ENCODE data around the gene TAS2R20. TPM values are rescaled to one million over a fixed set of nuclear protein-coding genes. Genes with fewer than 3 reads are reported as not detected.

TAS2R20 gene
- total and polyA plus RNA-seq, 2 donors (not counting 3 experiments of a cell fraction or from before 2014, with no cell fraction given): 0.48 to 3.3 TPM

GRCh38 chr12:11016937-11017336 is 18.8 kb upstream of the TAS2R20 start:
- POLR2A ChIA-PET: no interaction called here
- CTCF ChIA-PET: no interaction called here
- Histone ChIP-seq H3K9ac (replicated peaks; ENCODE audit: extremely low read depth, insufficient read depth, low read length) (no peak overlapping the region), H3K27me3 (ENCODE audit: control insufficient read depth in 2 of 2, insufficient read depth in 2 of 2, low read length in 2 of 2) (no peaks in the 10 kb centered on the region), H3K4me1 (ENCODE audit: control insufficient read depth, extremely low read depth, insufficient read depth, low read length) (peaks cover 13% of the 10 kb centered on the region), H3K9me3 (replicated peaks; ENCODE audit: control insufficient read depth, insufficient read depth, low read length) (no peaks in the 10 kb centered on the region), H3K4me3 (replicated peaks in 1 of 3; ENCODE audit: insufficient read depth in 1 of 3, low read depth in 1 of 3, low read length in 3 of 3) (no peak overlapping the region), H3K36me3 (ENCODE audit: control insufficient read depth in 2 of 2, extremely low read depth in 1 of 2, insufficient read depth in 2 of 2, low read length in 2 of 2) (no peaks in the 10 kb centered on the region), H3K79me2 (ENCODE audit: control insufficient read depth, insufficient read depth, low read length) (no peaks in the 10 kb centered on the region), H3K4me2 (ENCODE audit: insufficient read depth, low read length) (no peak overlapping the region), H3K9me1 (replicated peaks; ENCODE audit: control insufficient read depth, extremely low read depth, insufficient read depth, low read length) (no peaks in the 10 kb centered on the region), H3K27ac (ENCODE audit: insufficient read depth, low read depth, low read length) (no peak overlapping the region), H4K20me1 (replicated peaks; ENCODE audit: control insufficient read depth, extremely low read depth, insufficient read depth, low read length) (no peaks in the 10 kb centered on the region), H2AFZ (ENCODE audit: low read depth, low read length) (no peak overlapping the region)
- no TSS peak for BruUV-seq (replicated peaks)
- no peak for DNase-seq (ENCODE audit: low read depth, low spot score)
- intact Hi-C loops (cut with micrococcal nuclease) (loop anchor here (5.0 kb wide), 1 partner anchor 155 kb away; the partner anchor contains the start of gene SMIM10L1), dilution Hi-C loops (cut with MboI; ENCODE audit: extremely low pct_ligation_motif_present, low sequenced_read_pairs) (no loop called here)
- FAIRE-seq: no peak
- TF ChIP-seq GATA2 (IDR thresholded peaks at IDR 0.05; ENCODE audit: insufficient read depth, insufficient read length, low read depth, low read length) (no peak), FOS (IDR thresholded peaks at IDR 0.05; ENCODE audit: borderline replicate concordance, insufficient read depth, low read length) (no peak), CTCF (IDR thresholded peaks at IDR 0.05; ENCODE audit: extremely low read depth in 1 of 2, insufficient read depth in 1 of 2, low read depth in 1 of 2, low read length in 2 of 2) (no peak), POLR2AphosphoS5 (IDR thresholded peaks at IDR 0.05; ENCODE audit: insufficient read depth, low read depth, low read length) (no peak), POLR2A (IDR thresholded peaks at IDR 0.05; ENCODE audit: low read depth, low read length) (no peak), JUN (IDR thresholded peaks at IDR 0.05; ENCODE audit: borderline replicate concordance, insufficient read depth, insufficient read length, low read depth) (no peak), EZH2 (IDR thresholded peaks at IDR 0.05; ENCODE audit: borderline replicate concordance, low read depth, low read length, severe bottlenecking) (no peak), MAX (IDR thresholded peaks at IDR 0.05; ENCODE audit: insufficient read depth, insufficient read length) (no peak), MYC (IDR thresholded peaks at IDR 0.05; ENCODE audit: low read depth, low read length) (no peak)

Data from endothelial cell of umbilical vein (primary cell).